ENCODE data around the gene PRLR. TPM values are rescaled to one million over a fixed set of nuclear protein-coding genes. Genes with fewer than 3 reads are reported as not detected.

Gene PRLR
- total and polyA plus RNA-seq, 8 donors: 0.61 to 16.6 (median 8.1) TPM

DNA sequence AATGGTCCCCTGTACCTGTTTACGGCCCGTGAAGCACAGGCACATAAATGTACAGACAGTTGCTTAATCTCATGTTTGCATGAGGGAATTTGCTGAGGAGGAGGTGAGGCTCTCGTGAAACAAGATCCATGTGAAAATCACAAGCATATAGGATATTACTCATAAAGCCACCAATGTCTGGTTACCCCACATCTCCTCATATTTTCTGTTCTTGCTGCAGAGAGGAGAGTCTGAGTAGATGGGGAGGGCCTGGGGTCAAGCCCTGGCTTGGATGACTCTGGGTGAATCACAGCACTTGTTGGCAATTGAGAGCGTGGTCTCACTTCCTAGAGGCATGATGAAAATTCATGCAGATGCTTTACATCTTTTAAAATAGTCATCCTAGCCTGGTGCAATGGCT is 183.5 kb downstream of the PRLR start:
- DNase-seq: no peak
- TF ChIP-seq, protein P1, sequence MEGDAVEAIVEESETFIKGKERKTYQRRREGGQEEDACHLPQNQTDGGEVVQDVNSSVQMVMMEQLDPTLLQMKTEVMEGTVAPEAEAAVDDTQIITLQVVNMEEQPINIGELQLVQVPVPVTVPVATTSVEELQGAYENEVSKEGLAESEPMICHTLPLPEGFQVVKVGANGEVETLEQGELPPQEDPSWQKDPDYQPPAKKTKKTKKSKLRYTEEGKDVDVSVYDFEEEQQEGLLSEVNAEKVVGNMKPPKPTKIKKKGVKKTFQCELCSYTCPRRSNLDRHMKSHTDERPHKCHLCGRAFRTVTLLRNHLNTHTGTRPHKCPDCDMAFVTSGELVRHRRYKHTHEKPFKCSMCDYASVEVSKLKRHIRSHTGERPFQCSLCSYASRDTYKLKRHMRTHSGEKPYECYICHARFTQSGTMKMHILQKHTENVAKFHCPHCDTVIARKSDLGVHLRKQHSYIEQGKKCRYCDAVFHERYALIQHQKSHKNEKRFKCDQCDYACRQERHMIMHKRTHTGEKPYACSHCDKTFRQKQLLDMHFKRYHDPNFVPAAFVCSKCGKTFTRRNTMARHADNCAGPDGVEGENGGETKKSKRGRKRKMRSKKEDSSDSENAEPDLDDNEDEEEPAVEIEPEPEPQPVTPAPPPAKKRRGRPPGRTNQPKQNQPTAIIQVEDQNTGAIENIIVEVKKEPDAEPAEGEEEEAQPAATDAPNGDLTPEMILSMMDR (IDR thresholded peaks at IDR 0.05): no peak
- FAIRE-seq: no peak
- Histone ChIP-seq H3K27ac (no peak overlapping the region), H3K4me3 (no peak overlapping the region), H3K27me3 (no peaks in the 10 kb centered on the region), H3K4me1 (peaks cover 0 to 7% (median 4%) of the 10 kb centered on the region in 3 donors), H3K36me3 (no peaks in the 10 kb centered on the region), H3K9me3 (no peaks in the 10 kb centered on the region)
- ATAC-seq: peak in 1 of 4 donors; percentile 36
- 89 to 94% methylated on average over 4 of the region's 4 CpGs for WGBS, 2 donors
- intact Hi-C loops (cut with DNase I): no loop called here

DNA sequence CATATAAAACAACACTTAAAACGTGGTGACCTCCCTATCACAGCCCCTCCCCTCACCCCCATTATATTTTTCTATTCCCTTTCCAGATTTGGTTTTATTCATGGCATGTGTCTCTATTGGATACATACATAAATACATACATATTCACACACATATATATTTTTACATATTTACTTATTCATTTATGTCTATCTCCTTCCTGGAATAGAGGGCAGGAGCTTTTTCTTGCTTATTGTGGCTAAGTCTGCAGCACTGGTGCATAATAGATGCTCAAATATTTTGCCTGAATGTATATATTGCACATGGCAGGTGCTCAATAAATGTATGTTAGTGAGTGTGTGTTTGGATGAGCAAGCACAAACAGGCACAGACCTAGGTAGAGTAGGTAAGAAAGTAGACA is 185.0 kb downstream of the PRLR start:
- WGBS, 2 donors: 22 to 30% methylated on average over 1 of the region's 1 CpG
- H3K4me1 ChIP-seq: peaks cover 0 to 1% (median 0%) of the 10 kb centered on the region in 3 donors
- no peak for DNase-seq
- H3K4me3 ChIP-seq: no peak overlapping the region
- no peak overlapping the region for H3K27ac ChIP-seq
- TF ChIP-seq, protein P1 (IDR thresholded peaks at IDR 0.05): no peak
- H3K36me3 ChIP-seq: no peaks in the 10 kb centered on the region
- no peak for FAIRE-seq
- ATAC-seq: no peak
- intact Hi-C loops (cut with DNase I): no loop called here
- no peaks in the 10 kb centered on the region for H3K9me3 ChIP-seq
- H3K27me3 ChIP-seq: no peaks in the 10 kb centered on the region

DNA sequence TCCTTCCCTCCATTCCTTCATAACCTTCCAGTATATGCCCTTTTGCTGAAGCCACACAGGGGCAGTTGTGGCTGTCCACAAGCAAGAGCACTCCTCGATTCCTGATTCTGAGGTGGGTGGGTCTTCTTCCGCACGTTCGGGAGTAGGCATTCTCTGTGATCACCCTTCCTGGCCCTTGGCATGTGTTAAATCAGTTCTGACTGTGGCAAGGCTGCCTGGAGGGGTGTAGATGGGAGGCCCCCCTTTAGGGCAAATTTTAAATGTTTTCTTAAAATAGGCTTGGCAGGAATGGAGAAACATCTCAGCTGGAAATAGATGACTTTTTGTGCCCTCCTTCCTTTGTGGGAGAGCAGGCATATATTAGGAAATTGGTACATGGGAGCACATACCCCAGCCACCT is 185.6 kb downstream of the PRLR start:
- Histone ChIP-seq H3K27ac (no peak overlapping the region), H3K4me1 (no peaks in the 10 kb centered on the region), H3K27me3 (no peaks in the 10 kb centered on the region), H3K4me3 (no peak overlapping the region), H3K36me3 (no peaks in the 10 kb centered on the region), H3K9me3 (no peaks in the 10 kb centered on the region)
- DNase-seq: no peak
- WGBS, 2 donors: 88 to 96% methylated on average over 4 of the region's 4 CpGs
- TF ChIP-seq, protein P1 (IDR thresholded peaks at IDR 0.05): no peak
- FAIRE-seq: no peak
- no peak for ATAC-seq
- intact Hi-C loops (cut with DNase I): no loop called here

DNA sequence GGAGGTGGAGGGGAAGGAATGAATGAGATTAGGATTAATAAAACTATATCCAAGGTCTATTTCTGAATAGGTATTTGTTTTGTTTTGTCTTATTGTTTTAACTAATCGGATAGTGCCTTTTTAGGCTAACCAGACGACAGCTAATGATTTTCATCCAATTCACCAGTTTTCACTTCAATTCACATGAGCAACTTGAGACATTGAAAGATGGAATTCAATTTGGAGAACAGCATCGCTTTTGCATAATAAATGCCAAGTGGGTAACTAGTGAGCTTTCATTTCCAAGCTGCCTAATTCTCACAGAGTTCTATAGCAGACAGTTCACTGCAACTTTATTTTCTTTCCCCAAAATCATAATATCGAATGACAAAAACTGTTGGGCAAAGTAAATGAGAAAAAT is 187.5 kb downstream of the PRLR start:
- ATAC-seq (no peak), DNase-seq (no peak), FAIRE-seq (no peak)
- TF ChIP-seq, protein P1 (IDR thresholded peaks at IDR 0.05): no peak
- WGBS, 2 donors: 66 to 81% methylated on average over 4 of the region's 4 CpGs
- no peaks in the 10 kb centered on the region for H3K4me1 ChIP-seq
- H3K9me3 ChIP-seq: no peaks in the 10 kb centered on the region
- H3K36me3 ChIP-seq: no peaks in the 10 kb centered on the region
- H3K27ac ChIP-seq: no peak overlapping the region
- no peak overlapping the region for H3K4me3 ChIP-seq
- intact Hi-C loops (cut with DNase I): no loop called here
- no peaks in the 10 kb centered on the region for H3K27me3 ChIP-seq

DNA sequence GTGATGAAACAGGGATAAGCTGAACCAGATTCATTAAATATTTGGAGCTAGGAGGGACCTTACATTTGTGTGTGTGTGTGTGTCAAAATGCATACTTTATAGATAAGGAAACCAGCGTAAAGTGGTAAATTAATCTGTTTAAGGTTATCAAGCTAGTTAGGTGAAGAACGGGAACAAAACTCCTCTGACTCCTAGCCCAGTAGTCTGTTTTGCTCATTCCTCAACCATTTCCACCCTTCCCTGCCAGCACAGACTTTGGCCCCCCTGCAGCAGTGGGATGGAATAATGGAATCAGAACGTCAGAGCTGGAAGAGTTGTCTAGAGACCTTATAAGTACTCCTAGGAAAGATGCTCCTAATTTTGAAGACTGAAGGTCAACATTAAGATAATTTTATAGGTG is 189.0 kb downstream of the PRLR start:
- WGBS, 2 donors: 26 to 37% methylated on average over 3 of the region's 3 CpGs
- TF ChIP-seq, protein P1 (IDR thresholded peaks at IDR 0.05): no peak
- no peaks in the 10 kb centered on the region for H3K36me3 ChIP-seq
- no peak for FAIRE-seq
- no peak for DNase-seq
- no peak overlapping the region for H3K27ac ChIP-seq
- intact Hi-C loops (cut with DNase I): no loop called here
- no peak overlapping the region for H3K4me3 ChIP-seq
- H3K4me1 ChIP-seq: no peaks in the 10 kb centered on the region
- H3K9me3 ChIP-seq: no peaks in the 10 kb centered on the region
- no peak for ATAC-seq
- no peaks in the 10 kb centered on the region for H3K27me3 ChIP-seq
